Ishikawa (cell line): Measurements from ENCODE around the gene FECH.

Source experiments
- CEBPB ChIP-seq: IDR thresholded peaks from 2 replicates; pipeline ENCODE4 v1.6.1; 2012
- CREB1 ChIP-seq: IDR thresholded peaks from 2 replicates; pipeline ENCODE4 v1.6.1; 2012; ENCODE audit warnings: low read depth
- EP300 ChIP-seq: IDR thresholded peaks from 2 replicates; pipeline ENCODE4 v1.6.1; 2012; ENCODE audit warnings: borderline replicate concordance
- FOXM1 ChIP-seq: IDR thresholded peaks from 2 replicates; pipeline ENCODE4 v1.6.1; 2012; ENCODE audit warnings: low read depth, borderline replicate concordance
- MAX ChIP-seq: IDR thresholded peaks from 2 replicates; pipeline ENCODE4 v1.6.1; 2012
- RAD21 ChIP-seq: IDR thresholded peaks from 2 replicates; pipeline ENCODE4 v1.6.1; 2012; ENCODE audit warnings: low read depth
- REST ChIP-seq: IDR thresholded peaks from 2 replicates; pipeline ENCODE4 v1.6.1; 2012; ENCODE audit warnings: low read depth, mild to moderate bottlenecking
- TCF12 ChIP-seq: IDR thresholded peaks from 2 replicates; pipeline ENCODE4 v1.6.1; 2012; ENCODE audit warnings: low read depth
- TEAD4 ChIP-seq: IDR thresholded peaks from 2 replicates; pipeline ENCODE4 v1.6.1; 2012
- USF1 ChIP-seq: IDR thresholded peaks from 2 replicates; pipeline ENCODE4 v1.6.1; 2012
- YY1 ChIP-seq: IDR thresholded peaks from 2 replicates; pipeline ENCODE4 v1.6.1; 2012; ENCODE audit warnings: low read depth
- ZBTB7A ChIP-seq: IDR thresholded peaks from 2 replicates; pipeline ENCODE4 v1.6.1; 2012; ENCODE audit warnings: low read depth

GRCh38 chr18:57502624-57503023 is 83.9 kb downstream of the FECH start:
- no peak for TF ChIP-seq YY1
- TF ChIP-seq CREB1 = no peak
- TF ChIP-seq CEBPB = no peak
- no peak for TF ChIP-seq REST
- TF ChIP-seq EP300 = no peak
- no peak for TF ChIP-seq RAD21
- TF ChIP-seq USF1 = no peak
- no peak for TF ChIP-seq TEAD4
- no peak for TF ChIP-seq TCF12
- no peak for TF ChIP-seq ZBTB7A
- no peak for TF ChIP-seq FOXM1
- TF ChIP-seq MAX = no peak
